Activated T-cell treated with anti-CD3 and anti-CD28 coated beads, Interleukin-2, amount 50 U/mL, for 48 hours (primary cell): ENCODE results near the gene GFRAL.

Experiments used
- DNase-seq, 2 experiments: peaks; one replicate each; pipeline ENCODE4 v3.0.0-alpha.2; 2020

Gene GFRAL

GRCh38 chr6:55433446-55434130, 106.3 kb downstream of the GFRAL start:
- DNase-seq = no peak

DNA sequence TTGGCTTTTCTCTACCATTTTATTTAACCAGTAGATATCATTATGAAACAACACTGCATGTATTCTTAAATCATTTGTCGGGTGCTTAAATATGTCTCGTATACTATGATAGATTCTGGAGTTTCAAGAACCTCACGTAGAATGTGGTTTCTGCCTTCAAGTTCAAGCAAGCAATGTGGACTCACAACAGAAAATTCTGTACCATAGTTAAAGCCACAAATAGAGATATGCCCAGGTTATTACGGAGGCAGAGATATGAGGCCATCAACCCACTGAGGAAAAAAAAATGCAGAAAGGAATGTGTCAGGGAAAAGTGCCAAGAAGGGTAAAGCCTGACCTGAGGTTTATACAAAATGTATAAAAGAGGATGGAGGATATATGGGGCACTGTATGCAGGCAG, 109.9 kb downstream of the GFRAL start:
- DNase-seq = no peak

DNA sequence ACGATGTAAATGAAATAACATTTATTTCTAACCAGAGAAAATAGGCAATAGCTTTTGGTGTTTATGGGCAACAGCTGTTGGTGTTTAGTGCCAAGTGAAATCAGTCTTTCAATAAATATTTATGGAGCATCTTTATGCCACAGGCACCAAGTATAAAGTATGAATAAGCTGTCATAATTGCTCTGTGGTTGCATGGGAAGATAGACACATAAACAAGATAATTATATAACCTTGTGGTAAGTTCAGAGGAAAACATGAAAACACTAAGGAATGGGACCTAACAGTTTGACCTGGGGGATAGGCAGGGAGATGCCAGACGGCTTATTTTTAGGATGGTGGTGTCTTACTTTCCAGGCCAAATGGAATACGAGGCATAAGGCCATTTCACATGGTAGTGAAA, 110.9 kb downstream of the GFRAL start:
- no peak for DNase-seq

DNA sequence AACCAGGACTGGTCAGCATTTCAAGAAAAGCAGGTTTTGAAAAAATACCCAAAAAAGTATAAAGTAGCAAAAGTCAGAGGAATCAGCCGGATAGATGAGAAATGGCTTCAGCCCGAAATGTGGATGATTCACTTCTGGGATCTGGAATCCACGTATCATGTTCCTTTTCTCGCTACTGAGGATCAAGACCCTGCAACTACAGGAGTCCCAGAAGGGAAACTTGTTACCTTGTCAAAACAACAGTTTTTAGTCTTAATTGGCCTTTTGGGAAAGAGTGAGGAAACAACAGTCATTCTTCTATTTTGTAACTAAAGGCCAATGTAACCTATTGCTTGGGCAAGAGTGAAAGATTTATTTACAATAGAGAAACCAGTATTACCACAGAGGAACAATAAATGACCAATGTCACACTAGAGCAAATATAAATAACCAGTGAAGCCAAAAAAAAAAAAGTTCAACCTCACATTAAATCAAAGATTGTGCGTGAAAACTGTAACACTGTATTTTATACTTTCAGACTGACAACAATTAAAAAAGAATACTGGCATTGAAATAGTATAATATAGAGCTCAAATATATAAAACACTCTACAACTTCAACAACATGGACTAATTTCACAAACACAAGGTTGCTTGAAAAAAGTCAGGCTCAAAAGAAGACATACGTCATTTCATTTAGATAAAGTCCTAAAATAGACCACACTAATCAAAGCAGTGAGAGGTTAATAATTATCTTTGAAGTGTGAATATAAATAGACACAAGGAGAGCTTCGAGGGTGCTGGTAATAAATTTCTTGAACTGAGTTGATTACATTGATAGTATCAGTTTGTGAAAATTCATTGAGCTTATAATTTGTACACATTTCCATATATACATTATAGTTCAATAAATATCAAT, 116.2 kb downstream of the GFRAL start:
- DNase-seq = no peak

DNA sequence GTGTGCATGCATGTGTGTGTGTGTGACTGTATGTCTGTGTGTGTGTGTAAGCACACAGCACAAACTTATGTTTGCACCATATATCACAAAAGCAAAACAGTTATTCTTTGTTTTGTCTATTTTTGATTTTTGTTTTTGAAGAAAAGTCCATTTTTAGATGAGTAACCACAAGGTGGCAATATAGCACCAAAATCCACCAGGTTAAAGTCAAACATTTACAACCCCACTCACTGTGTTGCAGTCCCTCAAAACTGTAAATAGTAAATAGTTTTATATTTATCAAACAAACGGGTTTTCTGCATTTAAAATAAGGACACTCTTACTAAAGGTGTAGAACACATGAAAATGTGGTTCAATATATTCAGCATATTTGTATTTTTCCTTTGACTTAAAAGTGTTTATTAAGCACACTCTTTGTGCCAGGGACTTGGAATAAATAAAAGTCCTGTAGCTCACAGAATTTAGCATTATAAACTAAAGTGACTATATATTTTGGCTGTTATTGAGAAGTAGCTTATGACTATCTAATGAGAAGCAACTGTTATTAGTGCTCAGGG, 118.5 kb downstream of the GFRAL start:
- no peak for DNase-seq

DNA sequence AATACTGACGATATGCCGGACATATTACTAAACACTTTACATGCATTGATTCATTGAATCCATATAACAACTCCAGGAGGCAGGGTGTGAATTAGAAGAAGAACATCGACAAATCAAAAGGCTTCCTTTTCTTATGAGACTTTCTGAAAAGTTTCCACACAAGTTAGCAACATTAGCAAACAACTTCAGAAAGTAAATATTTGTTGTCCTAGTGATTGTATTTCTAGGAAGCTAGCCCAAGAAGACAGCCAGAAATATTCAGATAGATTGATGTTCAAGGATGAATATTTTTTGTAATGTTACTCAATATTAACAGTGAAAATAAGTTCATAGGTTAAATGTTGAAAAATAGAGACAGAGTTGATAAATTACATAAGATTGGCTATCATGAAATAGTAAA, 120.6 kb downstream of the GFRAL start:
- no peak for DNase-seq

DNA sequence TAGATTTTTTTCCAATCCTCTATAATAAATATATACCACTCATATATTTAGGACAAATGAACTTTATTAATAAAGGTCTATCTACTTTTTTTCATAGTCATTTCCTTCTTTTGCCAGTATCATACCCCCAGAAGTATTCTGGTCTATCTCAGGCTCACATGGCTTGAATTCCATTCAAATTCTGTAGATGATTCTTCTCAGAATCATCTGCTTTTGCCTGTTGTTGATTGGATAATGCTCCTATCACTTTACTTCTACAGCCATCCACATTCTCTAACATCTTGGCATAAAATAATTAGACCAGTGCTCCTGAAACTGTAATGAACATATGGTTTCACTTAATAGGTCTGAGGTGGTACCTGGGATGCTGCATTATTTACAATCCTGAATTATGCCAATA, 121.2 kb downstream of the GFRAL start:
- DNase-seq = no peak

DNA sequence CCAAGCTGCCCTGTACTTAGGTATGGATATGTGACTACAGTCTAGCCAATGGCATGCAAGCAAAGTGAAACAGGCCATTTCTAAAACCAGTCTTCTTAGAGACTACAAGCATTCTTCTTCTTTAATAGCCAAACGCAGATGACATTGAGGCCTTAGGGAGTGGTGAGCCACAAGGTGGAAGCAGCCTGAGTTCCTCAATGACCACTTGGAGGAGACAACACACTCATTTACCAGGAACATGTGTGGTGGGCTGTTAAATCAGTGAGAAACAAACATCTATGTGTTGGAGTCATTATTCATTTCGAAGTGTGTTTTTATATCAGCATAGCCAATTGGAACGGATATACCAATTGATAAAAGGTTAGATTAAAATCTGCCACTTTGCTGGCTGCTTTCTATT, 122.0 kb downstream of the GFRAL start:
- DNase-seq = no peak

DNA sequence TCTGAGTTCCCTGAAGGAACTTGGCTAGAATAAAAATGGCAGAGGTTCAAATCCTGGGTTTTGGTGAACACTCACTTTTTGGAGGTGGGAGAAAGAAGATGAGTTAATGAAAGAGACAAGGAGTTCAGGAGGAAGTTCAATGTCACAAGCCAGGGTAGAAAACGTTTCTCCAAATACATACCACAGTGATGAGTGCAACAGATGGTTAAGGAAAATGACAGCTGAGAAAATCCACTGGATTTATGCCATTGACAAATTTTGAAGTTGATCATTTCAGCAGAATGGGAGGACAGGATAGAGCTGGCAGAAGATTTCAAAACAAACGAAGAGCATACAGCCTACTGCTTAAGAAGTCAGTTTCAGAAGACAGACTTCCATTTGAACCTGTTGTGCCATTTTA, 122.7 kb downstream of the GFRAL start:
- no peak for DNase-seq
